SH-SY5Y (cell line): Measurements from ENCODE around the gene NAXE.

Experiments used
- GATA2 ChIP-seq: IDR thresholded peaks from 2 replicates; pipeline ENCODE4 v1.6.1; 2011; ENCODE audit warnings: mild to moderate bottlenecking, low read depth, low read length
- GATA3 ChIP-seq: IDR thresholded peaks from 2 replicates; pipeline ENCODE4 v1.6.1; 2011; ENCODE audit warnings: low read depth, mild to moderate bottlenecking, low read length, moderate library complexity

- TF ChIP-seq GATA3, result no peak
- TF ChIP-seq GATA2, result no peak
Measured at GRCh38 chr1:156643778-156644092, 52.2 kb downstream of the NAXE start.
